SU-DHL-6 (cell line): ENCODE results near the gene PPP6R2.
"Not testable (repeated sequence)": the region's sequence is repeated elsewhere in the genome, so short reads cannot be mapped to it uniquely, and the experiment has no call there.

Experiments used
- H2AFZ ChIP-seq: fragments of 200-600 bp; sonication (generic); 2 replicates; pipeline ENCODE4 v1.6.1; 2014; ENCODE audit warnings: low read depth, mild to moderate bottlenecking, moderate library complexity, mixed read lengths, antibody characterized with exemption, low read length; ENCODE audit not compliant: severe bottlenecking
- H3F3A ChIP-seq: fragments of 200-600 bp; shearing (Covaris generic); 2 replicates; pipeline ENCODE4 v1.6.0; 2016; ENCODE audit warnings: antibody characterized with exemption, mild to moderate bottlenecking; ENCODE audit not compliant: insufficient read depth
- H3K27ac ChIP-seq: fragments of 200-600 bp; sonication (generic); 2 replicates; pipeline ENCODE4 v1.5.1; 2016; ENCODE audit warnings: low read depth, mild to moderate bottlenecking, low read length, moderate library complexity, mixed read lengths
- H3K27me3 ChIP-seq: fragments of 200-600 bp; sonication (generic), shearing (Covaris generic); 2 replicates; pipeline ENCODE4 v1.6.0; 2014; ENCODE audit warnings: mild to moderate bottlenecking, low read length
- H3K36me3 ChIP-seq: fragments of 200-600 bp; sonication (generic); 2 replicates; pipeline ENCODE4 v1.6.1; 2014; ENCODE audit warnings: mild to moderate bottlenecking, low read length, mixed read lengths
- H3K4me2 ChIP-seq: fragments of 300-600, 200-600 bp; shearing (Covaris generic), sonication (generic); 2 replicates; pipeline ENCODE4 v1.6.0; 2014; ENCODE audit warnings: low read length, low read depth, mild to moderate bottlenecking; ENCODE audit not compliant: poor library complexity, severe bottlenecking
- H3K4me3 ChIP-seq: fragments of 200-600 bp; sonication (generic); 2 replicates; pipeline ENCODE4 v1.5.1; 2014; ENCODE audit warnings: antibody characterized with exemption, low read length, mild to moderate bottlenecking, mixed read lengths; ENCODE audit not compliant: insufficient read depth, poor library complexity, severe bottlenecking
- H3K79me2 ChIP-seq: fragments of 200-600 bp; sonication (generic); 2 replicates; pipeline ENCODE4 v1.6.1; 2014; ENCODE audit warnings: mild to moderate bottlenecking, low read length, moderate library complexity; ENCODE audit not compliant: insufficient read depth
- H3K9ac ChIP-seq: fragments of 200-600 bp; sonication (generic); 2 replicates; pipeline ENCODE4 v1.7.0; 2014; ENCODE audit warnings: mild to moderate bottlenecking, low read length
- H3K9me2 ChIP-seq: fragments of 200-600 bp; sonication (generic); replicated peaks from 2 replicates; pipeline ENCODE4 v1.6.1; 2014; ENCODE audit warnings: low read length; ENCODE audit not compliant: insufficient read depth
- H3K9me3 ChIP-seq: fragments of 200-600 bp; sonication (generic); 2 replicates; pipeline ENCODE4 v1.6.1; 2014; ENCODE audit warnings: low read length, mixed read lengths; ENCODE audit not compliant: insufficient read depth
- H4K20me1 ChIP-seq: fragments of 200-600 bp; sonication (generic); 2 replicates; pipeline ENCODE4 v1.6.1; 2014; ENCODE audit warnings: low read depth, mild to moderate bottlenecking, antibody characterized with exemption, low read length, moderate library complexity, mixed read lengths
- CTCF ChIP-seq: fragments of 200-600 bp; sonication (generic); IDR thresholded peaks from one replicate; pipeline ENCODE4 v1.5.1; 2017; ENCODE audit warnings: antibody characterized with exemption, mild to moderate bottlenecking, low read length, moderate library complexity; ENCODE audit not compliant: insufficient read depth, poor library complexity, severe bottlenecking
- EZH2phosphoT487 ChIP-seq: fragments of 200-600 bp; sonication (generic), shearing (Covaris generic); conservative IDR thresholded peaks from 2 replicates; pipeline ENCODE4 v1.6.1; 2018; ENCODE audit warnings: mild to moderate bottlenecking, antibody characterized with exemption, low read length, moderate library complexity, mixed read lengths

Gene PPP6R2

GRCh38 chr22:50376085-50376651 is 33.0 kb downstream of the PPP6R2 start:
- Histone ChIP-seq H3K9ac (no peak overlapping the region), H2AFZ (no peak overlapping the region), H3K79me2 (peaks cover 27% of the 10 kb centered on the region), H3K27ac (no peak overlapping the region), H3K4me3 (no peak overlapping the region), H3F3A (peaks cover 8% of the 10 kb centered on the region; the same call in 1 of the 2 replicates), H3K36me3 (peaks cover 10% of the 10 kb centered on the region; the same call in 1 of the 2 replicates), H3K27me3 (no peaks in the 10 kb centered on the region), H3K4me2 (no peak overlapping the region), H4K20me1 (no peaks in the 10 kb centered on the region), H3K9me2 (no peaks in the 10 kb centered on the region), H3K9me3 (no peaks in the 10 kb centered on the region)
- no peak for TF ChIP-seq EZH2phosphoT487
- no peak for TF ChIP-seq CTCF

- H3K9me3 ChIP-seq, H3K36me3 ChIP-seq, H3K27me3 ChIP-seq, H3K4me2 ChIP-seq, H2AFZ ChIP-seq, H3K27ac ChIP-seq, H3K4me3 ChIP-seq, H3K9ac ChIP-seq, H3F3A ChIP-seq, H3K9me2 ChIP-seq, H4K20me1 ChIP-seq: not testable (repeated sequence)
- peaks cover 35% of the 10 kb centered on the region for H3K79me2 ChIP-seq
Measured at GRCh38 chr22:50381021-50381555, 38.0 kb downstream of the PPP6R2 start.

- Histone ChIP-seq H3K27me3 (no peaks in the 10 kb centered on the region), H4K20me1 (no peaks in the 10 kb centered on the region), H3K9me2 (no peaks in the 10 kb centered on the region), H3K9me3 (no peaks in the 10 kb centered on the region), H3F3A (0 out of 2 replicates have a peak, but pooled peaks cover 4% of the 10 kb centered on the region), H3K79me2 (peaks cover 10% of the 10 kb centered on the region; the same call in 1 of the 2 replicates), H2AFZ (no peak overlapping the region), H3K27ac (no peak overlapping the region), H3K4me2 (no peak overlapping the region), H3K4me3 (no peak overlapping the region), H3K36me3 (no peaks in the 10 kb centered on the region), H3K9ac (no peak overlapping the region)
- TF ChIP-seq EZH2phosphoT487 = no peak
- TF ChIP-seq CTCF = no peak
Measured at GRCh38 chr22:50396751-50397370, 53.7 kb downstream of the PPP6R2 start.

GRCh38 chr22:50397371-50398060 is 54.4 kb downstream of the PPP6R2 start:
- H3K27ac ChIP-seq, H3K4me2 ChIP-seq, H3K27me3 ChIP-seq: not testable (repeated sequence)

More at GRCh38 chr22:50397371-50398060, 54.4 kb downstream of the PPP6R2 start:
- H3K4me3 ChIP-seq, H3K36me3 ChIP-seq, H3F3A ChIP-seq, H4K20me1 ChIP-seq, H3K9me3 ChIP-seq, H3K9me2 ChIP-seq, H3K9ac ChIP-seq, H2AFZ ChIP-seq: not testable (repeated sequence)
- peaks cover 17% of the 10 kb centered on the region; the same call in 1 of the 2 replicates for H3K79me2 ChIP-seq
